HUDEP-2 (cell line): Measurements from ENCODE around the gene COL4A2.
"Not testable (repeated sequence)": the region's sequence is repeated elsewhere in the genome, so short reads cannot be mapped to it uniquely, and the experiment has no call there.

Source experiments
- DNase-seq, 76 experiments: peaks; one replicate each; lab custom pipeline; 2025; ENCODE audit not compliant: unreplicated experiment in 76 of 76; lab: John Stamatoyannopoulos, UW

COL4A2 gene

DNA sequence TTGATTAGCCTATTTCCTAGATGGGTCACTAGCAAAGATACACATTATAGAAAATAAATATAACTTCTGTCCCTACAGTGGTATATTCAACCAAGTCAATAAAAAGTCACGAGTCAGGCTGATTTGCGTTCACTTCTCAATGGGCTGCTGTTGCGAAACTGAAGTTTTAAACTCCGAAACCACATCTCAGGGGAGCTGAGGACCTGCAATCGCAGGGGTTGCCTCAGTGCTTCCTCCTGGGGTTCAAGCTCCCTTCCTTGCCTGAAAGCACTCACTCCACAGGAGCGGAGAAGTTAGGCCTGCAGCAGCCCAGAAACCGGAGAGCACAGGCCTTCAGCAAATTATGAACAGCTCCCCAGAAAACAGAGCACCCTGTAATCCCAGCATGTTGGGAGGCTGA, 214.9 kb downstream of the COL4A2 start:
- DNase-seq = no peak

DNA sequence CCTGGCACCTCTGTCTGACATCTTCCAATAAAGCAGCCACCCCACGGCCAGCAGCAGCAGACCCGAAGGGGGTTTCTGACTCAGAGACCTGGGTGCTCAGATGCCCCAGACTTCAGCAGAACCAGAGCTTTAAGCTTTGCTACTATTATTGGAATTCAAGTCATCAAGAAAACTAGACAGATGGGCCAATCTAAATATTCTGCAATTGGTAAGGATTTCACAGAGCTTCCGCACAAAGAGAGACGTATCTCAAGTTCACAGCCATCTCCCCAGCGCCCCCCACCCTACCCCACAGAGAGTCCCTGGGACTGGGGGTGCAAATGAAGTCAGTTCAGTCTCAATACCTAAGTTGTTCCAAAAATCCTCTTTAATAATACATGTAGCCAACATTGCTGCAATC, 215.6 kb downstream of the COL4A2 start:
- no peak for DNase-seq

DNA sequence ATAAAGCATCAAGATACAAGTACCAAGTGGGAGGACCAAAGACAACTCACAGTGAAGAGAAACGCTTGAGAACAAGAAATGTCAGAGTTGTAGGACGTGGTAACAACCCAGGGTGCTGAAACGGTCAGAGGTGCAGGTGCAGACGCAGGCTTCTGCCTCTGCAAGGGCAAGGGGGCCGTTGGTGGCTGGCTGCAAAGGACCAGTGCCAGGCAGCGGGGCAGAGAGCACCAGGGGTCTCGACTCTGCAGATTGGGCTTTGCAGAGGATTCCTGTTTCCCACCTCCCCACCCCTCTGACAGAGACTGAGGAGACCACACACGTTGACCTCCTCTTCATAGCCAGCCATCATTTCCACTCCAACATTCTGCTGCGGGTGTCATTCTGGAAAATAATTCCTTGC, 216.1 kb downstream of the COL4A2 start:
- DNase-seq = no peak

DNA sequence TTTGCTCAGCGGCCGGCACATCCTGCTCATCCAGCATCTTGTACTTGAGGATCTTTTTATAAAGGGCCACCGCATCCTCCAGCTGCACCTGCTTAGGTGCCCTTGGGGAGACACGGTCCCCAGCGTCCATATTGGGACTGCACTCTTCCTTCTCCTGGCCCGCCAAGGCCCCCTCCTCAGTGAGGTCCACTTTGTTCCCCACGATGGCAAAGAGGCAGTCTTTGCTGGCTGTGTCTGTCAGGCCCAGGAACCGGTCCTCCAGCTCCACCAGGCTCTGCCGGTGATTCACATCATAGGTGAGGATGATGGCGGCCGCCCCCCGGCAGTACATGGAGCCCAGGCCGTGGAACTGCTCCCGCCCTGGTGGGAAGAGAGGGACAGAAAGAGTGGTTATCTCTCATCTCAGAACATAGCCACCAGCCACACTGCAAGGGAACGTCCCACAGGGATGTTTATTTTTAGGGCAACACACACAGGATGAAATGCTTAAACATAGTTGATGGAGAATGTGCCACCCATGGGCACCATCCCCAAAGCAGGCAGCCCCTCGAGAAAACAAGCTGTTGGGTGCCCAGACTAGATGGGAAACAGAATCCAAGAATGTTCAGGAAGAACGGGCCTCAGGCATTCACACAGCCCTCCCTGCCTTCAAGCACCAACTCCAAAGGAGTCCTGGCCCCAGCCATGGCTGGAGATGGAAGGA, 216.9 kb downstream of the COL4A2 start:
- no peak for DNase-seq

DNA sequence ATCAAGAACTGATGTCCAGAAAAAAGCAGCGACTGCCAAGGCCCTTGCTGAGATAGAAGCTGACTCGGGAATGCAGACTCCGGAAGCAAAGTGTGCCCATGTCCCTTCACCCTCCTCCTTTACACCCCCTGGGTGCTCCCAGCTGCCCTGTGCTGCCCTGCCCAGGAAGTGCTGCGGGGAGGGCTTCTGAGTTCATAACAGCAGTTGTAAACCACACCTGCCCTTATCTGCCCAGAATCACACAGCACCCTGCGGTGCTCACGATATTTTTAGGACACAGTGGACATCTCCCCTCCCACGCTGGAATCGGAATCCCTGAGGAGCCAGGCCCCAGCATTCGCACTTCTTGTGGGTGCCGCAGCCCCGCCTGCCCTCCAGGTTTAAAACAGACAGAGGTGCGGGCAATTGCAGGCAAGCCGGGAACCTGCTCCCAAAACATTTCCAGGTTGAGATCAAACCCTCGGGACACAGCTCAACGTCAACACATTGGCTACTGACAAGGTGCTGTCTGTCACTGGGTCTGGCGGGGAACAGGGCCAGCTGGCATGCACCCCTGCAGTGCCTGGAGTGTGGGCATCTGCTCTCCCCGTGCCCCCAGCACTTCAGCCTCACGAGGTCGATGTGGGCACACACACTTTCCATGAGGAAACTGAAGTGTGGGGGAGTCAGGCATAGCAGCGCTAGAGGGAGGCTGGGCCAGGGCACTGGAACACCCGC, 217.6 kb downstream of the COL4A2 start:
- DNase-seq = no peak

DNA sequence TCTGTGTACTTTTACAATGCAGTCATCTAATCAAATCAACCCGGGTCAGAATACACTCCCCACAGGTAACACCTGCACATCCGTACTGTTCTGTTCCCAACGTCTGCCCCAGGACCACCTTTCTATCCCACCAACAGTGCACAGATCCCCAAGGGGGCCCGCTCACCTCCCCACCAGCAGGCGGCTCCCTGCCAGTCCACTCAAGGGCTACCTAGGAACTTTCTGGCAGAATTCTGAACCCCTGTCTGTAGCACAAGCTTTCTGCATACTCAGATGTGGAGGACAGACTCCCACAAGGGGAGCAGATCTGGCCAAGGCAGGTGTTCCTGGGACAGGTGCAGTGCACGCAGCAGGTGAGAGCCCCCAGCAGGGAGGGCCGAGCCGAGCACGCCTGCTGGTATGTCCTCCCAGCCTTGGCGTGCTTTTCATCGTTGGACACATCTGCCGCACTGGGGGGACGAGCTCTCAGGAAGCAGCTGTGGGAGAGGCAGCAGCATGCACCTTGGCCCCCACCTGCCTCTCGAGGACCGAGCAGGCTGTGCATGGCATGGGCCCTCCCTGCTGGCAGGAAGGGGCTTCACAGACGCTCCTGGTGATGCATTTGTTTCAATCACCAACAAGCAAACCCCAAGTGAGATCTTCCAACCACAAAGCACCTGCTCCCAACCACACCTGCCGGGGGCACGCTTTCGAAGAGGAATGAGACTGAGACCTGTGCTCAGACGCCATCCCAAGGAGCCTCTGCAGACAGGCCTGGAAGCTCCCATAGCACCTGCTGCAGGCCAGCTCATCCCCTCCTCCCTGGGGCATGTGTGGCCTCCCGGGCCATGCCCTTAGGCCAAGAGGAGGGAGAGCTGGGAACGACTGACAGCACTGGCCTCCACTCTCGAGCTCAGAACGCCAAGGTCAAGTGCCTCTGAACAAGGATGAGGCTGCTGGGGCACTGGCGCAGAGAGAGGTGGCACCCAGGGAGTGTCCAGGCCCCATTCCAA, 218.5 kb downstream of the COL4A2 start:
- DNase-seq = no peak

DNA sequence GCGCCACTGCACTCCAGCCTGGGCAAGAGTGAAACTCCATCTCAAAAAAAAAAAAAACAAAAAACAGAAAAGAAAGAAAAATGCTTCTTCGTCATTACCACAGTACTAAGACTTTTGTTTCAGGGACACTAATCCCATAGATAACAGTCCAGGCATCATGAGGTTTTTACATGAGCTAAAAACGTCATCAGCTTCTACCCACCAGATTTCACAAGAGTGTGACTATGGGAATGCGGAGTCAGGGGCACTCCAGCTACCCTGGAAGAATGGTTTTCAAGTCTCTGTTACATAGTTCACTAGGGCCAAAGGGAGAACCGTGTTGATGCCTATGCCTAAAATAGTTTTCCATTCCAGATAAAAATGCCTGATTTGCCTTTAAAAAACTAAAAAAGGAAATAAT, 221.3 kb downstream of the COL4A2 start:
- DNase-seq = no peak

DNA sequence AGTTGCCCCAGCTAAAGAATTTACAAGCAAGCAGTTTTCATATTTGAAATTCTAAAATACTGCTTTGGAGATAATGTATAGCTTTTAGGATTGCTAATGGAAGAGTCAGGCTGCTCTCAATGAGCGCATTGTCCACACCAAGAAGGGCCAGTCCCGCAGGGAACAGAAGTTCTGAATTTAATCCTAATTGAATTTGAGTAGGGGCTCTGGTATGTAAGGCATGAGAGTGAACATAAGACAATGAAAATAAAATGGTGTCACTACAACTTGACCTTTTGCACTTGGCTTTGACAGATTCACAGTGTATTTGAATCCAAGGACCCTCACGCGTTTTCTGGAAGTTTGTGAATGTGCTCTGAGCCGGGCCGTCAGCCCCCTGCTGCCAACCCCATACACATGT, 221.8 kb downstream of the COL4A2 start:
- DNase-seq = no peak

DNA sequence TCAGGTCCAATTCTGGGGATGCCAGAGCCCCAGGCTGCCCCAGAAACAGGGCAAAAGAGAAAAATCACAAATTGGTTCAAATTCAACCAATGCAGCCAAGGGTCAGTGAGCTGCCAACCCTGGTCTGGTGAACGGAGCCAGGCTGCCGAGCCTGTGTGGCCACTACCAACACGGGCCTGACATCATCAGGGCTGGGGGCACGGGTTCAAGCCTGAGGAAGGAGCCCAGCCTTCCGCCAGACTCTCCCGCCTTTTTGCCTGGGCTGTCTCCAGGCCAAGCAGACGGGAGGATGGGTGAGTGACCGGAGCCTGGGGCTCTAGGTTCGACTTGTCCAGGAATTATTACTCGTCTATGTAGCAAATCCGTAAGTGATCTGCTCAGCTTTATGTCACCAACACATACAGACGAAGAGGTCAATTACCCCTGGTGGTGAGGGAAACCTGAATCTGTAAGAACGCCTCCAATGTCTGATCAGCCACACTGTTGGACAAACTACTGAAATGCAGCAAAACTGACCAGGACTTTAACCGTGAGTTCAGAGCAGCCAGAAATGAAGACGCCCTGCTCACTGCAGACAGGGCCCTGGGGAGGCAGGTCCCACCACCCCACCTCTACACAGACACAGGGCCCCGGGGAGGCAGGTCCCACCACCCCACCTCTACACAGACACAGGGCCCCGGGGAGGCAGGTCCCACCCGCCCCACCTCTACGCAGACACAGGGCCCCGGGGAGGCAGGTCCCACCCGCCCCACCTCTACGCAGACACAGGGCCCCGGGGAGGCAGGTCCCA, 222.6 kb downstream of the COL4A2 start:
- no peak for DNase-seq

DNA sequence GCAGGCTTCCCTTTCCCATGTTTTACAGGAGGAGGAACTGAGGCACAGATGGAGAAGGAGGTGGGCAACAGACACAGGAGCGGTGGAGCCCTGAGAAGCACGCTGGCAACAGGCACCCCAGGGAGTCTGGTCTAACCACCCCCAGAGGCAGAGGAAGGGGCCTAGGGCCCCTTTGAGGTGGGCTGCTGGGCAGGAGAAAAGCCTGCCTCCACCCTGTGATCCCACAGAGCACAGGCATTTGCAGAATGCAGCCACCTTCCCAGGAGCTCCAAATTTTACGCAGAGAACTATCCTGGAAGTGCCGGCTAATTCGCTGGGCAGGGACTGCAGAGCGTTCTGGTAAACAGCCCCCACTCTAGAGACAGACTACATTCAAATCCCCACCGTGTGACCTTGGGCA, 224.0 kb downstream of the COL4A2 start:
- no peak for DNase-seq

DNA sequence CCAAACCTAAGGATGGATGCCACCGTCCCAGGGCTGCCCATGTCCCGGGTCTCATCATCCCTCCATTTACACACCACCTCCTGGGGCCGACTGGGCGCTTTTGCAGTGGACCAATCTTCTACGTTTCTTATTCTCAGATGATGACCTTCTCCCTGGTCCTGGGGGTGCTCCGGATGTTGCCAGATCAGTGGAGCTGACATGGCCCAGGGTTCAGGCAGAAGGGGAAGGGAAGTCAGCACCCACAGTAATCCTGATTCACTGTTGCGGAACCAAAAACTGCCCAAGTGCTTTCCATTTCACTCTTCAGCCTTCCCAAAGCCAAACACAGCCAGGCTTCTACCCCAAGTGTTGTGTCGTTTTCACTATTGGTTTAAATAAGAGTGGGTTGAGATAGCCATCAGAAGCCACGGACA, 224.6 kb downstream of the COL4A2 start:
- no peak for DNase-seq

DNA sequence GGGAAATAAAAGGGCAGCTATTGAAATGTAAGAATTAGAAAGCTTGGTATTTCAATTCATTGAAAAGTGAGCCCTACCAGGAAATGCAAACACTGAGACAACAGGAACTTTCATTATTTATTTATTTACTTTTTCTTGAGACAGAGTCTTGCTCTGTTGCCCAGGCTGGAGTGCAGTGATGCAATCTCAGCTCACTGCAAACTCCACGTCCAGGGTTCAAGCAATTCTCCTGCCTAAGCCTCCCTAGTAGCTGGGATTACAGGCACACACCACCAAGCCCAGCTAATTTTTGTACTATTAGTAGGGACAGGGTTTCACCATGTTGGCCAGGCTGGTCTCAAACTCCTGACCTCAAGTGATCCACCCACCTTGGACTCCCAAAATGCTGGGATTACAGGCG, 225.2 kb downstream of the COL4A2 start:
- not testable (repeated sequence) for DNase-seq

DNA sequence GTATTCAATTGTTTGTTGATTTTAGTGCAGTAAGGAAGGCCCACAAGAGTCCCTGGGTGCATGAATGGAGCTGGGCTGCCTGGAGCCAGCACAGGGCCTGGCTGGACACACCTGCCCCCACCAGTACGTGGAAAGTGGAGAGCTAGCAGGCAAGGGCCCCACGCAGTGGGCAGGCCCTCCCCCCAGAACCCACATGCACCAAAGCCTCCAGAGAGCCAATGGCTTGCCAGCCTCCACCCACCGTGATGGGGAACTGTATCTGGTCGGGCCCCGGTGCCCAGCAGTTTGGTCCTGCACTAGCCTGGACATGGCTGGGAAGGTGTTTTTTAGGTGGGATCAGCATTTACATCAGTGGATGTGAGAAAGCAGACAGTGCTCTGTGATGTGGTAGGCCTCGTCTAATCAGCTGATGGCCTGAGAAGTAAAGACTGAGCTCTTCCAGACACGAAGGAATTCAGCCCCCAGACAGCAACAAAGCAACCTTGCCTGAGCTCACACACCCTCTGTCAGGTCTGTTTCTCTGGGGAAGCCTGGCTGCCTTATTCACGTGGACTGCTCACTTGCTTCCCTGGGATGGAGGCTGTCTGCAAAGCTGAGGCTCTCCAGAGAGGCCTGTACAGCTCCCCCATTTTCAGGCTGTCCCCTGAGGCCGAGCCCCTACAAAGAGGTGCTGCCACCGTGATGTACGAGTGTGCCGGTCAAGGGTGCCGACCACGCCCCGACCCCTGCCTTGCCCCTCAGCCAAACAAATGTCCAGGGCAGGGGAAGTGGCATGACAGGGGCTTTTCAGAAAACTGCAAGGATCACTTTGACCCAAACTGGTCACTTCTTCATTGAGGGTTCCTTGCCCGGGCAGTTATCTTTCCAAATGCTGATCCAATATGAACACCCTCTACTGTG, 226.9 kb downstream of the COL4A2 start:
- no peak for DNase-seq

DNA sequence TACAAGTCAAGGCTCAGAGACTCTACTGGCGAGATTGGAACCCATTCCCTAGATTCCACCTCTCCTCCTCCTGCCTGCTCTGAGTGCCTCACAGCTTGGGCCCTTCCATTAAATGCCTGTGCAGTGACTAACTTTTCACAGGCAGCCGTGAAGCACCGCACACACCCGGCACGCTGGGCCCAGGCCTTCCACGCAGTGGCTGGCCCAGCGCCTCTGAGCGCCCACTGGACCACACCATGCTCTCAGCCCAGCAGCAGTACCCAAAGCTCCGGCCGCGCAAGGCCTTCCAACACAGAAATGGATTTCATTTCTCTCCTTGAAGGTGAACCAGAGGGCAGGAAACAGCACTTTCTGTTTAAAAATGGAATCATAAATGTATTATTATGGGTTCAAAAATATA, 228.4 kb downstream of the COL4A2 start:
- DNase-seq = no peak

DNA sequence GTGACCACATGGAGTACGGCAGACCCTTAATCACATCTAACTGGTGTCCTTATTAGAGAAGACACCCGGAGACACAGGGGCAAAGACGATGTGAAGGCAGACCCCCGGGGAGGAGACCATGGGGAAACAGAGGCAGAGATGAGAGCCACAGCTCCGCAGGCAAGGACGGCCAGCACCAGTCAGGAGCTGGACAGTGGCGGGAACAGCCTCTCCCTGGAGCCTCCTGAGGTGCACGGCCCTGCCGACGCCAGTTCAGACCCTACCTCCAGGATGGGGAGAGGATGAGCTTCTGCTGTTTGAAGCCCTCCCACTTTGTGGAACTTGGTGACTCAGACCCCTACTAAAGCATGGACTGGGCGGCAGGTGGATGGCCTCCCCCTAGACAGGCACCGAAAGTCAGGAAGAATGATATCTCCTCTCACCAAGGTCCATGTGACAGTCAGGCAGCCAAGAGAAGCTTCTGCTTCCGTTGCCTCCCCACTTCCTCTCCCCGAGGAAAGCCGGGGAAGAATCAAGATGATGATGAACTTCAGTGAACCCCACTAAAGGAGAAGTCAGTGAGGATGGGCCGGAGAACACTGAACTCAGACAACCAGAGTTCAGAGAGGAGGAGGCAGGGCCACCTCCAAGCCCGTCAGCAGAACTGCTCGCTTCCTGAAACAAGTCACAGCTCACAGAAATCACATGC, 229.1 kb downstream of the COL4A2 start:
- DNase-seq = no peak

DNA sequence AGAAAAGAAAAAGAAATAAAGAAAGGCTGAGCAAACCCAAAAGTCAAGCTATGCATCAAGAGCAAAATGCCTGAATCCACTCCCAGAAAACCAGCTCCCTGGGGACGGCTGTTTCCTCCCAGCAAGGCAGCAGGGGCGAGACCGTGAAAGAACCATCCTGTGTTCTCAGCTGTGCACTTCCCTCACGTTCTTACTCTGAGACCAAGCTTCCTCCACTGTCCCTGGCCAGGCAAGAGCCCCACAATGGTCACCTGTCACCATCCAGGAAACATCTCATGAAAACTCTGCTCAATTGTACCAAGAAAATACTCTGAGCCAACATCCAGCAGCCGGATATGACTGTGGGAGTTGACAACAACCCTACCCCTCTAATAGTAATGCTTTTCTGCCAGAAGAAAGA, 231.5 kb downstream of the COL4A2 start:
- DNase-seq = no peak

DNA sequence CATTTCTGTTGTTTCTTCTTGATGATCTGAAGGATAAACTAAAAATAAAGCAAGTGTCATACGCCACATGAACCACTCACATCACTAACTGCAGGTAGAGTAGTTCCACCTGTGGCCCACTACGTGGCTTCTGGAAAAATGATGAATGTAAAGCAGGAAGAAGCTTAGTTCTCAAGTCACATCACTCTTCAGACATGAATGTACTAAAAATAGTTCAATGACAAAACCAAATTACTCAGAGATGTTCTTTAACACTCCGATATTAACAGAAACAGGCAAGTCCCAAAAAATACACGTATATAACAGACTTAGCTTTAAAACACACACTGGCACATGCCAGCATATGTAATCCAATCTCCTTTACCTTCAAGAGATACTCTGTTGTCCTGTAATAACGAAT, 232.8 kb downstream of the COL4A2 start:
- no peak for DNase-seq

DNA sequence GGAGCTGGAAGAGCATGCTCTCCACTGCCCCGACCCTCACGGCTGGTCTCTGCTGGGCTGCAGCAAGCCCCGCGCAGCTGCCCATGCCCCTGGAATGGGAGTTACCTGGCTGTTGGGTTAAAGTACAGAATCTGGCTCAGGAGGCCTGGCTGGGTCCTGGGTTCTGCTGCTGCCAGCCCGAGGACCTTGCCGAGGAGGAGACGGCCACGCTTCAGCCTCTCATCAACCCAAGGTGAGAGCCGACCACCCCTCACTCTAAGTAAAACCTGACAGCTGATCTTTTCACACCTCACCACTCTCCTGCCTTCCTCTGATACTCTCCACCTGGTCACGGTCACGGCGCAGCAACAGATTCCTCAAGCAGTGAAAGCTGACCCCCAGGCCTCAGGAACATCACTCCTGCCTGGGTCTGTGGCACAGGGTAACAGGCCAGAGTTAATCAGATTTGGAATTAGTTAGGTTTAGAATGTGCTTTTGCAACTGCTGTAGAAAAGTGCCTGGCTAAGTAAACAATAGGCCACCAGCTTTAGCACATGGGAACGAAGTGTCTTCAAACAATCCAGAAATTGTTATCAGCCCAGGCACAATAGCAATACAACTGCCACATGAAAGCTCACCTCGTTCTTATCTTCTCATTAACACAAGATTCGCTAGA, 233.9 kb downstream of the COL4A2 start:
- no peak for DNase-seq
